GM18526 (cell line): Measurements from ENCODE around the gene SPATA2L.
A peak's percentile ranks its signal among the peaks of the same experiment; 100 is the strongest.

Source experiments
- POLR2A ChIP-seq: IDR thresholded peaks from 3 replicates; pipeline ENCODE4 v1.6.1; 2011; ENCODE audit not compliant: insufficient read length; ENCODE audit errors: extremely low read depth

Gene SPATA2L, protein sequence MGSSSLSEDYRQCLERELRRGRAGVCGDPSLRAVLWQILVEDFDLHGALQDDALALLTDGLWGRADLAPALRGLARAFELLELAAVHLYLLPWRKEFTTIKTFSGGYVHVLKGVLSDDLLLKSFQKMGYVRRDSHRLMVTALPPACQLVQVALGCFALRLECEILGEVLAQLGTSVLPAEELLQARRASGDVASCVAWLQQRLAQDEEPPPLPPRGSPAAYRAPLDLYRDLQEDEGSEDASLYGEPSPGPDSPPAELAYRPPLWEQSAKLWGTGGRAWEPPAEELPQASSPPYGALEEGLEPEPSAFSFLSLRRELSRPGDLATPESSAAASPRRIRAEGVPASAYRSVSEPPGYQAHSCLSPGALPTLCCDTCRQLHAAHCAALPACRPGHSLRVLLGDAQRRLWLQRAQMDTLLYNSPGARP

DNA sequence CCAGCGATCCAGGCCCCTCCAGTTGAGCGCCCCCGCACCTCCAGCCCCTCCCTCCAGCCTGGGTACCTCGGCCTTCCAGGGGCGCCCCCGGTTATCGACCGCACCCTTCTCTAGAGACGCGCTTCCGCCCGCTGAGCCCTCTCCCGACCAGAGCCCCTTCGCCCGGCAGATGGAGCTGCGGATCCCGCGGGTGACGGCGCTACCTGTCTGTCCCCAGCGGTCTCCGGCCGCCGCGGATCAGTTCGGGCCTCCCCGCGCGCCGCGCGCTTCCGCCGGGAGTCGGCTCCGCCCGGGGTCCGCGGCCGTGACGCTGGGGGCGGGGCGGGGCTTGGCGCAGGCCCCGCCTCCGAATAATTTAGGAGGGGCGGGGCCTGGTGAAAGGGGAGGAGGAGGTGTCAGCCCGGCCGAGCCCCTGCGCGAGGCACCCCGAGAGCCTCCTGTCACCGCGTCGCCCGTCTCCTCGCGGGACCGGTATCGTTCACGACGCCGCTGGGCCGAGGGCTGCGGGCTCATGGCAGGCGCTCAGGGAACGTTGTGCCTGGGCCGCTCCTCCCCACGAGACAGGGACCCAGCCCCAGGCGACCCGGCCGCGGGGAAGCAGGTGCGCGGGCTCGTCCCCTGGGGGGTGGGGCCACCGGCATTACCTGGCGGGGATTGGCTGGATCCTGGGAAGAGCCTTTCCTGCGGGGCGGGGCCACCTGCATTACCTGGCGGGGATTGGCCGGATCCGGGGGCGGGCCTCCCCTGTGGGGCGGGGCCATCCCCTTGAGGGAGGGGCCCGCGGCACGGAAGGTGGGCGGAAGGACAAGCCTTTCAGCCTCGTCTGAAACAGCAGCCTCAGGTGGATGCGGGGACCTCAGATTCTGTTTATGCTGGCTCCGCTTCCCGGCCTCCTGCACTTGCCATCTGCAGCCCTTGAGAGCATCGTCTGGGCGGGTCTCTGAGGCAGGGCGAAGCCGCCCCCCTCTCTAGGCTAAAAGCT is at the start of gene SPATA2L:
Gene SPATA2L, minus strand, starts transcription at position 281 of the 982 bp plus-strand sequence. CDS start 473 bp downstream, outside the sequence.
- TF ChIP-seq POLR2A: peak; percentile 60

- TF ChIP-seq POLR2A: no peak
Measured at GRCh38 chr16:89749637-89750036, 48.1 kb upstream of the SPATA2L start.

GRCh38 chr16:89748921-89749320 is 47.4 kb upstream of the SPATA2L start:
- no peak for TF ChIP-seq POLR2A

DNA sequence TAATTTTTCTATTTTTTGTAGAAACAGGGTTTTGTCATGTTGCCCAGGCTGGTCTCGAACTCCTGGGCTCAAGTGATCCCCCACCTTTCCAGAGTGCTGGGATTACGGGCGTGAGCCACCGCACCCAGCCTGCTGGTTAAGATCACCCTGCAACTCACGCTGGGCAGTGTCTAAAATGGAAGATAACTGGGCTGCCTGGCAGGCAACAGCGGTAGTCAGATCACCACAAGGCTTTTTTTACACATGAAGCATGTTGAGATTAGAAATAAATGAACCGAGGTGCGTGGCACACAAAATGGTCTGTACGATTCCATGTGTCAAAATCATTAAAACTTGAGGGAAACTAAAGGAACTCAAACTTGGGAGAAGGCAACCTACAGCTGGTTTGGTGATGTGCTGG is 46.6 kb upstream of the SPATA2L start:
- no peak for TF ChIP-seq POLR2A

GRCh38 chr16:89746043-89746442 is 44.5 kb upstream of the SPATA2L start:
- TF ChIP-seq POLR2A: no peak

GRCh38 chr16:89744813-89745212 is 43.3 kb upstream of the SPATA2L start:
- TF ChIP-seq POLR2A: no peak

DNA sequence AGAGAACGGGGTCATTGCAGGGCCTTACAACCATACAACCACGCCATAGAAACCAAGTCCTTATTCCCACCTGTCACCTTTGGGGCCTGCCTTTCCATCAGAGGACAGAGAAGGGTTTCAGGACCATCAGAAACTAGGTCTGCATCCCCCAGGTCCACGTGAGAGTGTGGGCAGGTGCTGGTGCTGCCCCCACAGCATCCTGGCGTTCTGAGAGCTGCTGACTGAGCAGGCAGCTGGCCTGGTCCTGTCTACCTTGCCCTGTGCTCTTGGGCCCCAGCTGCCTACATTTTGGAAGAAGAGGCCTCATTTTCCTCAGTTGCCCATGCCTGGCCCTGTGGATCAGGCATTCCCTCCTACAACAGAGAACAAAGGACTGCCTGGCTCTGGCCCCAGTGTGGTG is 41.4 kb upstream of the SPATA2L start:
- TF ChIP-seq POLR2A: no peak

- TF ChIP-seq POLR2A: no peak
Measured at GRCh38 chr16:89741342-89742014, 40.0 kb upstream of the SPATA2L start.

- no peak for TF ChIP-seq POLR2A
Measured at GRCh38 chr16:89739383-89739782, 37.9 kb upstream of the SPATA2L start.

DNA sequence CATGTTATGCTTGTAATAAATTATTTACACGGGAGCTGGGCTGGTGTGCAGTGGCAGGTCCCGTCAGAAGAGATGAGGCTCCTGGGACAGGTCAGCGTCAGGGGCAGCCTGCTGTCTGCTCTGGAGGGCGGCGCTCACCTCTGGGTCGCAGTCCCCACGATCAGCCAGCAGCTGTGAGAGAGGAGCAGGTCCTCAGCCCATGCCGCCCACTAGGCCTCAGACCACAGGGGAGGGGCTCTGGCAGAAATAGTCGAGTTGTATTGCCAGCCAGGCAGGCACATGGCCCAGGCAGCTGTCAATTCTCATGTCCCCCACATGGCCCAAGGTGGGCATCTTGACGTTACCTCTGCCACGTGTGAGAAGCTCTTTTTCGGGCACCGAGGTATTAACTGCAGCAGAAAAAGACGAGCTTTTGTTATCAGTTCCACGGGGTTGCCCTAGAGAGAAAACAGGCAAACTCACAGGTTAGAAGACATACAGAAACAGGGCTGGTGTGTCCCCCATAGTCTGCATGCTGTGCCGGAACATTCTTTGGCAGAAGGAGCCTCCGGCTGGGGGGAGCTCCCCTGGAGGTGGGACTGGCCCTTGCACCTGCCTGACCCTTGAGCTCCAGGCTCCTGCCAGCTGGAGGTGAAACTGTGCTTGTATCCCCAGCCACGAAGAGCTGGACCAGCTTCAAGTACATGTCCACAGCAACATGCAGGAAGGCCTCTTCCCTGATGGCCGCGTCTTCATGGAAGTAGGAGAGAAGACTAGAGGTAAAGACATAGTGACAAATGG is 37.2 kb upstream of the SPATA2L start:
- TF ChIP-seq POLR2A: no peak

GRCh38 chr16:89738072-89738377 is 36.5 kb upstream of the SPATA2L start:
- peak; percentile 12 for TF ChIP-seq POLR2A

- TF ChIP-seq POLR2A: peak; percentile 12
Measured at GRCh38 chr16:89737341-89738071, 36.0 kb upstream of the SPATA2L start.

DNA sequence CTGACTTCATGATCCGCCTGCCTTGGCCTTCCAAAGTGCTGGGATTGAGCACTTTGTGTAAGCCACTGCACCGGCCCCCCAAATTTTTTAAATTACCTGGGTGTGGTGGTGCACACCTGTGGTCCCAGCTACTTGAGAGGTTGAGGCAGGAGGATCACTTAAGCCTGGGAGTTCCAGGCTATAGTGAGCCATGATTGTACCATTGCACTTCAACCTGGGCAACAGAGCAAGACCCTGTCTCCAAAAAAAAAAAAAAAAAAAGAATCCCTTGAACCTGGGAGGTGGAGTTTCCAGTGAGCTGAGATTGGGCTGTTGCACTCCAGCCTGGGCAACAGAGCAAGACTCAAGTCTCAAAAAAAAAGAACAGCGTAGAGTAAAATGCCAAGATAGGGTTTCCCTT is 35.0 kb upstream of the SPATA2L start:
- no peak for TF ChIP-seq POLR2A

- TF ChIP-seq POLR2A: no peak
Measured at GRCh38 chr16:89733792-89734191, 32.3 kb upstream of the SPATA2L start.
